G401 (cell line): ENCODE data around the gene KANK4. TPM values are rescaled to one million over a fixed set of nuclear protein-coding genes. Genes with fewer than 3 reads are reported as not detected.

Experiments used
- total RNA-seq: library from RNA; depleted of rRNA; stranded (reverse); fragments of >200 nt; shearing (Covaris generic); gene quantifications from 2 replicates; pipeline ENCODE4 v1.2.3, GENCODE V29; 2014; rRNA removed

The KANK4 gene
- total RNA-seq, 1 experiment from 2014 or later, result not detected

Other genes with a start within 250 kb of the KANK4 start
- gene L1TD1, start 124.6 kb downstream of the KANK4 start, total RNA-seq, result not detected in 2 replicates
- 39.8 and 65.4 TPM in 2 replicates for gene USP1, start 117.6 kb upstream of the KANK4 start, total RNA-seq